Neural cell (in vitro differentiated cells): ENCODE data around the gene UNC45A. TPM values are rescaled to one million over a fixed set of nuclear protein-coding genes. Genes with fewer than 3 reads are reported as not detected.

ENCODE experiments used
- H2AFZ ChIP-seq: fragments of 200-600, 300-800 bp; sonication (generic), shearing (Covaris generic); 2 replicates; pipeline ENCODE4 v1.6.0; 2014; ENCODE audit warnings: low read depth, mild to moderate bottlenecking, antibody characterized with exemption, low read length, moderate library complexity
- H3F3A ChIP-seq: fragments of 200-600 bp; shearing (Covaris generic); 2 replicates; pipeline ENCODE4 v1.6.1; 2016; ENCODE audit warnings: mild to moderate bottlenecking, moderate library complexity, mixed read lengths, antibody characterized with exemption, low read length; ENCODE audit not compliant: insufficient read depth, poor library complexity, severe bottlenecking
- H3K27ac ChIP-seq: fragments of 200-600, 300-800 bp; sonication (generic), shearing (Covaris generic); 2 replicates; pipeline ENCODE4 v1.5.1; 2014; ENCODE audit warnings: mild to moderate bottlenecking, low read length, moderate library complexity
- H3K27me3 ChIP-seq: fragments of 300-800, 200-600 bp; sonication (generic), shearing (Covaris generic); 2 replicates; pipeline ENCODE4 v1.6.0; 2014; ENCODE audit warnings: mild to moderate bottlenecking, low read depth, low read length, moderate library complexity; ENCODE audit not compliant: insufficient read depth
- H3K36me3 ChIP-seq: fragments of 300-800, 200-600 bp; sonication (generic), shearing (Covaris generic); 2 replicates; pipeline ENCODE4 v1.5.1; 2014; ENCODE audit warnings: mild to moderate bottlenecking, antibody characterized with exemption, low read length, moderate library complexity; ENCODE audit not compliant: insufficient read depth
- H3K4me2 ChIP-seq: fragments of 300-800, 200-600 bp; sonication (generic), shearing (Covaris generic); 2 replicates; pipeline ENCODE4 v1.6.0; 2014; ENCODE audit warnings: mild to moderate bottlenecking, low read length
- H3K4me3 ChIP-seq: fragments of 300-800, 200-600 bp; sonication (generic), shearing (Covaris generic); 2 replicates; pipeline ENCODE4 v1.5.1; 2014; ENCODE audit warnings: mild to moderate bottlenecking, low read length, moderate library complexity
- H3K79me2 ChIP-seq: fragments of 200-600 bp; shearing (Covaris generic); replicated peaks from 2 replicates; pipeline ENCODE4 v1.6.0; 2014; ENCODE audit warnings: mild to moderate bottlenecking, low read length, moderate library complexity; ENCODE audit not compliant: insufficient read depth
- H3K9ac ChIP-seq: fragments of 300-800, 200-600 bp; sonication (generic), shearing (Covaris generic); 2 replicates; pipeline ENCODE4 v1.6.1; 2016; ENCODE audit warnings: mild to moderate bottlenecking, low read length, mixed read lengths
- H3K9me2 ChIP-seq: fragments of 200-600 bp; shearing (Covaris generic); 2 replicates; pipeline ENCODE4 v1.6.1; 2016; ENCODE audit warnings: mild to moderate bottlenecking, low read length, mixed read lengths; ENCODE audit not compliant: insufficient read depth
- H3K9me3 ChIP-seq: fragments of 200-600, 300-800 bp; sonication (generic), shearing (Covaris generic); 2 replicates; pipeline ENCODE4 v1.6.1; 2016; ENCODE audit warnings: mild to moderate bottlenecking, mixed run types, low read length, moderate library complexity, mixed read lengths
- H4K20me1 ChIP-seq: fragments of 200-600 bp; shearing (Covaris generic); 2 replicates; pipeline ENCODE4 v1.6.1; 2016; ENCODE audit warnings: mild to moderate bottlenecking, mixed run types; ENCODE audit not compliant: insufficient read depth
- EP300 ChIP-seq: fragments of 450-650 bp; conservative IDR thresholded peaks from 2 replicates; pipeline ENCODE4 v1.6.1; 2014; ENCODE audit warnings: antibody characterized with exemption, mild to moderate bottlenecking, moderate library complexity; ENCODE audit not compliant: poor library complexity, severe bottlenecking
- EZH2 ChIP-seq: fragments of 200-600, 300-800 bp; shearing (Covaris generic), sonication (generic); IDR thresholded peaks from 2 replicates; pipeline ENCODE4 v1.6.1; 2014; ENCODE audit warnings: antibody characterized with exemption, low read length, borderline replicate concordance, mild to moderate bottlenecking; ENCODE audit not compliant: insufficient read depth, poor library complexity, severe bottlenecking
- MXI1 ChIP-seq: fragments of 450-650 bp; conservative IDR thresholded peaks from 2 replicates; pipeline ENCODE4 v1.6.1; 2014; ENCODE audit warnings: antibody characterized with exemption, mild to moderate bottlenecking; ENCODE audit not compliant: poor library complexity, severe bottlenecking
- POLR2AphosphoS5 ChIP-seq: IDR thresholded peaks from 2 replicates; pipeline ENCODE4 v1.6.1; 2012
- RAD21 ChIP-seq: fragments of 450-650 bp; conservative IDR thresholded peaks from 2 replicates; pipeline ENCODE4 v1.6.1; 2014; ENCODE audit warnings: antibody characterized with exemption, mild to moderate bottlenecking, moderate library complexity
- REST ChIP-seq: IDR thresholded peaks from 2 replicates; pipeline ENCODE4 v1.6.1; 2012; ENCODE audit warnings: borderline replicate concordance
- SMC3 ChIP-seq: fragments of 450-650 bp; conservative IDR thresholded peaks from 2 replicates; pipeline ENCODE4 v1.6.1; 2014; ENCODE audit warnings: antibody characterized with exemption, mild to moderate bottlenecking, moderate library complexity; ENCODE audit not compliant: poor library complexity
- TAF1 ChIP-seq: IDR thresholded peaks from 2 replicates; pipeline ENCODE4 v1.6.1; 2012; ENCODE audit warnings: low read depth
- polyA plus RNA-seq: library from polyadenylated mRNA; depleted of rRNA; stranded (reverse); fragments of >200 nt; gene quantifications from 2 replicates; pipeline ENCODE4 v1.2.3, GENCODE V29; 2014
- TF ChIP-seq, protein P1 (sequence below): fragments of 450-650 bp; IDR thresholded peaks from 2 replicates; pipeline ENCODE4 v1.5.1; 2014; ENCODE audit warnings: antibody characterized with exemption, mild to moderate bottlenecking, moderate library complexity; ENCODE audit not compliant: poor library complexity, severe bottlenecking

UNC45A gene
- polyA plus RNA-seq, 1 donor from 2014 or later, result 41.3 TPM

DNA sequence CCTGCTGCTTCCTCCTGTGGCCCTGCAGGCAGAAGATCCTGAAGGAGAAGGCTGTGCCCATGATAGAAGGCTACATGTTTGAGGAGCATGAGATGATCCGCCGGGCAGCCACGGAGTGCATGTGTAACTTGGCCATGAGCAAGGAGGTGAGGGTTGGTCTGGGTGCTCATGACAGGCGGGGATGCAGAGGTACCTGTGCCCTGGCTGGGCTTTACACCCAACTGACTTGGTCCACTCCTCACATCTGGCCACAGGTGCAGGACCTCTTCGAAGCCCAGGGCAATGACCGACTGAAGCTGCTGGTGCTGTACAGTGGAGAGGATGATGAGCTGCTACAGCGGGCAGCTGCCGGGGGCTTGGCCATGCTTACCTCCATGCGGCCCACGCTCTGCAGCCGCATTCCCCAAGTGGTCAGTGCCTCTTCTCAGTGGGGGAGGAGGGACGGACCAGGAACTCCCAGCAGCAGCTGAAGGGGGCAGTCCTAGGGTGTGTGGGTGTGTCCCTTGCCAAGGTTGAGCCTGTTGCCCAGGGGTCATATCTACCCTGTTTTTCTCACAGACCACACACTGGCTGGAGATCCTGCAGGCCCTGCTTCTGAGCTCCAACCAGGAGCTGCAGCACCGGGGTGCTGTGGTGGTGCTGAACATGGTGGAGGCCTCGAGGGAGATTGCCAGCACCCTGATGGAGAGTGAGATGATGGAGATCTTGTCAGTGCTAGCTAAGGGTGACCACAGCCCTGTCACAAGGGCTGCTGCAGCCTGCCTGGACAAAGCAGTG is 18.0 kb downstream of the UNC45A start:
- Histone ChIP-seq H3K27ac (no peak overlapping the region), H3K4me3 (no peak overlapping the region), H3K9me2 (no peaks in the 10 kb centered on the region), H3K4me2 (no peak overlapping the region), H3K27me3 (peaks cover 15% of the 10 kb centered on the region), H2AFZ (no peak overlapping the region), H4K20me1 (no peaks in the 10 kb centered on the region), H3K9ac (no peak overlapping the region), H3K9me3 (no peaks in the 10 kb centered on the region), H3K36me3 (no peaks in the 10 kb centered on the region), H3F3A (no peaks in the 10 kb centered on the region), H3K79me2 (no peaks in the 10 kb centered on the region)
- TF ChIP-seq EZH2 (no peak), POLR2AphosphoS5 (no peak), MXI1 (no peak), TAF1 (no peak), EP300 (no peak), RAD21 (no peak), REST (no peak), SMC3 (no peak)
- TF ChIP-seq, protein P1, sequence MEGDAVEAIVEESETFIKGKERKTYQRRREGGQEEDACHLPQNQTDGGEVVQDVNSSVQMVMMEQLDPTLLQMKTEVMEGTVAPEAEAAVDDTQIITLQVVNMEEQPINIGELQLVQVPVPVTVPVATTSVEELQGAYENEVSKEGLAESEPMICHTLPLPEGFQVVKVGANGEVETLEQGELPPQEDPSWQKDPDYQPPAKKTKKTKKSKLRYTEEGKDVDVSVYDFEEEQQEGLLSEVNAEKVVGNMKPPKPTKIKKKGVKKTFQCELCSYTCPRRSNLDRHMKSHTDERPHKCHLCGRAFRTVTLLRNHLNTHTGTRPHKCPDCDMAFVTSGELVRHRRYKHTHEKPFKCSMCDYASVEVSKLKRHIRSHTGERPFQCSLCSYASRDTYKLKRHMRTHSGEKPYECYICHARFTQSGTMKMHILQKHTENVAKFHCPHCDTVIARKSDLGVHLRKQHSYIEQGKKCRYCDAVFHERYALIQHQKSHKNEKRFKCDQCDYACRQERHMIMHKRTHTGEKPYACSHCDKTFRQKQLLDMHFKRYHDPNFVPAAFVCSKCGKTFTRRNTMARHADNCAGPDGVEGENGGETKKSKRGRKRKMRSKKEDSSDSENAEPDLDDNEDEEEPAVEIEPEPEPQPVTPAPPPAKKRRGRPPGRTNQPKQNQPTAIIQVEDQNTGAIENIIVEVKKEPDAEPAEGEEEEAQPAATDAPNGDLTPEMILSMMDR, result no peak

DNA sequence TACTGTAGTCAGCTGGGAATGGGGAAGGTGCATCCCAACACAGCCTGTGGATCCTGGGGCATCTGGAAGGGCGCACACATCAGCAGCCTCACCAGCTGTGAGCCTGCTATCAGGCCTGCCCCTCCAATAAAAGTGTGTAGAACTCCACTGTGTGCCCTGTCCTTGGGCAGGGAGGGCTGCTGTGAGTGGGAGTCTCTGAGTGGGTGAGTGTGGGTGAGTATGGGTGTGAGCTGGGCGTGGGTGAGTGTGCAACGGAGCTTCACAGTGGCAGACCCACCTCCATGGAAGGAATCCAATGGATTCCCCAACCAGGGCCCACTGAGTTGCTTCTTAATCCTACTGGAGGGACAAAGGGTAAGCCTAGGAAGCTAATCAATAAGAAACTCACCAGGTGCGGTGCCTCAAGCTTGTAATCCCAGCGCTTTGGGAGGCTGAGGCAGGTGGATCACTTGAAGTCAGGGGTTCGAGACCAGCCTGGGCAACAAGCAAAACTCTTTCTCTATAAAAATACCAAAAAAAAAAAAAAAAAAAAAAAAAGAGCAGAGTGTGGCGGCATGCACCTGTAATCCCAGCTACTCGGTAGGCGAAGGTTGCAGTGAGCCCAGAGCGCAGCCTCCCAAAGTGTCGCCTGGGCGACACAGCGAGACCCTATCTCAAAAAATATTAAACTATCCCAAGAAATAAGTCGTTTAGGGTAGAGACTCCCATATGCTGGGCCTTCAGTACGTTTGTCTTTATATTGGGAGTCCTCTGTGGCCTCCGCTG is 19.0 kb downstream of the UNC45A start:
- Histone ChIP-seq H3F3A (no peaks in the 10 kb centered on the region), H3K4me3 (peak overlapping the region; percentile 87), H4K20me1 (no peaks in the 10 kb centered on the region), H3K4me2 (no peak overlapping the region), H3K9ac (no peak overlapping the region), H3K79me2 (no peaks in the 10 kb centered on the region), H2AFZ (no peak overlapping the region), H3K9me2 (no peaks in the 10 kb centered on the region), H3K9me3 (no peaks in the 10 kb centered on the region), H3K27me3 (peaks cover 15% of the 10 kb centered on the region), H3K36me3 (no peaks in the 10 kb centered on the region), H3K27ac (no peak overlapping the region)
- TF ChIP-seq, protein P1, result no peak
